GM23338 (cell line): ENCODE results near the gene ZBTB7A. TPM values are rescaled to one million over a fixed set of nuclear protein-coding genes. Genes with fewer than 3 reads are reported as not detected.
"Not testable (repeated sequence)": the region's sequence is repeated elsewhere in the genome, so short reads cannot be mapped to it uniquely, and the experiment has no call there.

Source experiments
- ATAC-seq: fragments of 200-7000 bp; cut with Tn5 transposase; 3 replicates; pipeline ENCODE4 v1.9.1; 2020
- DNase-seq: peaks from one replicate; pipeline ENCODE4 v3.0.0-alpha.2; 2015; ENCODE audit warnings: low spot score
- H2AFZ ChIP-seq: fragments of 200-600 bp; sonication (generic); 2 replicates; pipeline ENCODE4 v1.8.0; 2016; ENCODE audit warnings: antibody characterized with exemption, mild to moderate bottlenecking, moderate library complexity
- H3F3A ChIP-seq: fragments of 200-600 bp; sonication (generic); replicated peaks from 2 replicates; pipeline ENCODE4 v1.8.0; 2017; ENCODE audit warnings: antibody characterized with exemption, mixed run types, low read depth
- H3K27ac ChIP-seq: fragments of 200-600 bp; sonication (generic); 2 replicates; pipeline ENCODE4 v1.6.1; 2016; ENCODE audit warnings: low read depth
- H3K27me3 ChIP-seq: fragments of 200-600 bp; sonication (generic); 2 replicates; pipeline ENCODE4 v1.8.0; 2016; ENCODE audit warnings: mild to moderate bottlenecking, mixed run types, moderate library complexity; ENCODE audit not compliant: insufficient read depth
- H3K36me3 ChIP-seq: fragments of 200-600 bp; sonication (generic); 2 replicates; pipeline ENCODE4 v1.8.0; 2016; ENCODE audit warnings: mild to moderate bottlenecking; ENCODE audit not compliant: insufficient read depth
- H3K4me1 ChIP-seq: fragments of 200-600 bp; sonication (generic); 2 replicates; pipeline ENCODE4 v1.8.0; 2016; ENCODE audit warnings: mild to moderate bottlenecking, moderate library complexity; ENCODE audit not compliant: insufficient read depth
- H3K4me2 ChIP-seq: fragments of 200-600 bp; sonication (generic); 2 replicates; pipeline ENCODE4 v1.7.1; 2017; ENCODE audit warnings: mixed run types
- H3K4me3 ChIP-seq: fragments of 200-600 bp; sonication (generic); 2 replicates; pipeline ENCODE4 v1.6.1; 2016; ENCODE audit warnings: mixed run types
- H3K79me2 ChIP-seq: fragments of 200-600 bp; sonication (generic); replicated peaks from 2 replicates; pipeline ENCODE4 v1.8.0; 2017; ENCODE audit warnings: mild to moderate bottlenecking; ENCODE audit not compliant: insufficient read depth
- H3K9me2 ChIP-seq: fragments of 200-600 bp; sonication (generic); 2 replicates; pipeline ENCODE4 v1.8.0; 2017; ENCODE audit not compliant: insufficient read depth
- H4K20me1 ChIP-seq: fragments of 200-600 bp; sonication (generic); replicated peaks from 2 replicates; pipeline ENCODE4 v1.8.0; 2017; ENCODE audit warnings: mild to moderate bottlenecking; ENCODE audit not compliant: insufficient read depth
- H3K27ac Mint-ChIP-seq: 2 replicates; pipeline ENCODE4 v1.8.0; 2020; ENCODE audit warnings: inconsistent platforms, mild to moderate bottlenecking, moderate library complexity, mixed read lengths
- H3K27me3 Mint-ChIP-seq: 3 replicates; pipeline ENCODE4 v1.8.0; 2022; ENCODE audit warnings: low read depth, mild to moderate bottlenecking, moderate library complexity, mixed read lengths, inconsistent platforms; ENCODE audit not compliant: insufficient read depth, poor library complexity
- H3K36me3 Mint-ChIP-seq: 3 replicates; pipeline ENCODE4 v1.8.0; 2021; ENCODE audit warnings: low read depth, mild to moderate bottlenecking, inconsistent platforms, moderate library complexity, mixed read lengths
- H3K4me1 Mint-ChIP-seq: 3 replicates; pipeline ENCODE4 v1.8.0; 2020; ENCODE audit warnings: mild to moderate bottlenecking, inconsistent platforms, mixed read lengths
- H3K4me3 Mint-ChIP-seq: 3 replicates; pipeline ENCODE4 v1.8.0; 2021; ENCODE audit warnings: moderate library complexity, mild to moderate bottlenecking, inconsistent platforms, mixed read lengths
- H3K9me3 Mint-ChIP-seq: 3 replicates; pipeline ENCODE4 v1.8.0; 2020; ENCODE audit warnings: moderate library complexity, mild to moderate bottlenecking, inconsistent platforms, mixed read lengths
- CREB1 ChIP-seq: fragments of 250-450 bp; sonication (Bioruptor Pico); IDR thresholded peaks from 2 replicates; pipeline ENCODE4 v1.5.0; 2020; ENCODE audit warnings: low read depth, mild to moderate bottlenecking, moderate library complexity
- ETS1 ChIP-seq: IDR thresholded peaks from 2 replicates; pipeline ENCODE4 v1.6.1; 2016; ENCODE audit warnings: antibody characterized with exemption
- EZH2 ChIP-seq: fragments of 200-600 bp; sonication (generic); IDR thresholded peaks from one replicate; pipeline ENCODE4 v1.8.0; 2017; ENCODE audit warnings: antibody characterized with exemption, mild to moderate bottlenecking, low read depth; ENCODE audit not compliant: unreplicated experiment
- POLR2AphosphoS5 ChIP-seq: IDR thresholded peaks from 2 replicates; pipeline ENCODE4 v1.6.1; 2016; ENCODE audit warnings: antibody characterized with exemption, low read depth
- ZNF114 ChIP-seq: fragments of 250-450 bp; sonication (Bioruptor Pico); IDR thresholded peaks from 2 replicates; pipeline ENCODE4 v1.5.0; 2020; ENCODE audit warnings: mild to moderate bottlenecking, moderate library complexity
- ZNF331 ChIP-seq: fragments of 250-450 bp; sonication (Bioruptor Pico); IDR thresholded peaks from 2 replicates; pipeline ENCODE4 v1.5.0; 2020; ENCODE audit warnings: low read depth, mild to moderate bottlenecking, moderate library complexity
- polyA plus RNA-seq: library from polyadenylated mRNA; unstranded; fragments of >200 nt; fragmentation: Nextera tagmentation; extraction: Ambion mirVana; gene quantifications from 2 replicates; pipeline ENCODE4 v1.2.1, GENCODE V29; 2016
- total RNA-seq: library from RNA; depleted of rRNA; stranded (reverse); fragments of >200 nt; shearing (Covaris generic); gene quantifications from 2 replicates; pipeline ENCODE4 v1.2.3, GENCODE V29; 2014
- TF ChIP-seq, protein P1 (sequence below): IDR thresholded peaks from one replicate; pipeline ENCODE4 v1.6.1; 2018; ENCODE audit warnings: antibody characterized with exemption; ENCODE audit not compliant: unreplicated experiment

ZBTB7A gene
- total and polyA plus RNA-seq, 2 experiments from 2014 or later = 9.5 to 35.0 TPM

DNA sequence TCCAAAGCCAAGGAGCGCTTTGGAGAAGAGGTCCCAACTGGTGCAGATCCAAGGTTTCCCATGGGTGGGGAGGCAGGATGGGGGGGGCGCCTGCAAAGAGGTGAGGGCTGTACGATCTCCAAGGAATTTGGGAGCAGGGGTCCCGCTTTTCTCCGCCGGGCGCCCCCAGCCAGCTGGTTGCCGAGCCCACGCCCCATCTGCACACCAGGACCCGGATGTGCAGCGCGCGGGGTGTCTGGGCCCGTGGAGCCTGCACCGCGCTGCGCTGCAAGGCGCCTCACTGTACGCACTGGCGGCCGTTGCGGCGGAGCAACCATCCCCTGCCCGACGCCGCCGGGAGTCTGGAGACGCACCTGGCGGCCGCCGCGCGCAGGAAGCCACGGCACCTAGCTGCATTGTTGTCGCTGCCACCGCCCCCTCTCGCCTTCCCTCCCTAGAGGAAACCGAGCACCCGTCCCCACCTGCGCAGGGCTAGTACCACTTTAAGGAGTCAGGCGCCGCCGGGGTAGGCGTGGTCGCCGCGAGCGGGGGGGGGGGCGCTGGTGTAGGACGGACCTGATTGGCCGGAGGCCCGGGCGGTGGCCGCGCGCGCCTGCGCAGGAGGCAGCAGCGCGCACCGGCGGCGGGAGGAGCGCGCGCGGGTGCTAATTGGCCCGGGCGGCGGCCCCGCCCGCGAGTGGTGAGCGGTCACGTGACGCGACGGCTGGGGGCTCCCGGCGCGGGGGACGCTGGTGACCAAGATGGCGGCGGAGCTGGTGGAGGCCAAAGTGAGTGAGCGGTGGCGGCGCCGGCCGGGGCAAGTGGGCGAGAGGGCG is 59.5 kb downstream of the ZBTB7A start, which contains the start of gene PIAS4:
TSS of gene PIAS4 (plus strand) at position 716 of the 815 bp plus-strand sequence. CDS start at position 741, 25 bp downstream.
- H3K27ac Mint-ChIP-seq = no peak within 1 kb of the TSS; the same call in 1 of the 2 replicates
- H3K27me3 ChIP-seq = no peaks in the 10 kb centered on the region
- no peaks in the 10 kb centered on the region for H3K9me2 ChIP-seq
- no peaks in the 10 kb centered on the region for H3K36me3 ChIP-seq
- H3K4me2 ChIP-seq = peak within 1 kb of the TSS; percentile 96
- TF ChIP-seq, protein P1, sequence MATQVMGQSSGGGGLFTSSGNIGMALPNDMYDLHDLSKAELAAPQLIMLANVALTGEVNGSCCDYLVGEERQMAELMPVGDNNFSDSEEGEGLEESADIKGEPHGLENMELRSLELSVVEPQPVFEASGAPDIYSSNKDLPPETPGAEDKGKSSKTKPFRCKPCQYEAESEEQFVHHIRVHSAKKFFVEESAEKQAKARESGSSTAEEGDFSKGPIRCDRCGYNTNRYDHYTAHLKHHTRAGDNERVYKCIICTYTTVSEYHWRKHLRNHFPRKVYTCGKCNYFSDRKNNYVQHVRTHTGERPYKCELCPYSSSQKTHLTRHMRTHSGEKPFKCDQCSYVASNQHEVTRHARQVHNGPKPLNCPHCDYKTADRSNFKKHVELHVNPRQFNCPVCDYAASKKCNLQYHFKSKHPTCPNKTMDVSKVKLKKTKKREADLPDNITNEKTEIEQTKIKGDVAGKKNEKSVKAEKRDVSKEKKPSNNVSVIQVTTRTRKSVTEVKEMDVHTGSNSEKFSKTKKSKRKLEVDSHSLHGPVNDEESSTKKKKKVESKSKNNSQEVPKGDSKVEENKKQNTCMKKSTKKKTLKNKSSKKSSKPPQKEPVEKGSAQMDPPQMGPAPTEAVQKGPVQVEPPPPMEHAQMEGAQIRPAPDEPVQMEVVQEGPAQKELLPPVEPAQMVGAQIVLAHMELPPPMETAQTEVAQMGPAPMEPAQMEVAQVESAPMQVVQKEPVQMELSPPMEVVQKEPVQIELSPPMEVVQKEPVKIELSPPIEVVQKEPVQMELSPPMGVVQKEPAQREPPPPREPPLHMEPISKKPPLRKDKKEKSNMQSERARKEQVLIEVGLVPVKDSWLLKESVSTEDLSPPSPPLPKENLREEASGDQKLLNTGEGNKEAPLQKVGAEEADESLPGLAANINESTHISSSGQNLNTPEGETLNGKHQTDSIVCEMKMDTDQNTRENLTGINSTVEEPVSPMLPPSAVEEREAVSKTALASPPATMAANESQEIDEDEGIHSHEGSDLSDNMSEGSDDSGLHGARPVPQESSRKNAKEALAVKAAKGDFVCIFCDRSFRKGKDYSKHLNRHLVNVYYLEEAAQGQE = no peak
- no peak for TF ChIP-seq ZNF114 (CRISPR knock-in tag)
- no peak for TF ChIP-seq EZH2
- peak; percentile 43; the same call in 1 of the 2 replicates for TF ChIP-seq ETS1
- peak; percentile 88 for TF ChIP-seq POLR2AphosphoS5
- TF ChIP-seq CREB1 (CRISPR knock-in tag) = peak; percentile 59
- TF ChIP-seq ZNF331 = no peak
- H3K9me3 Mint-ChIP-seq = no peaks in the 10 kb centered on the region
- H2AFZ ChIP-seq = peak within 1 kb of the TSS; percentile 83; the same call in 1 of the 2 replicates
- H3K4me3 Mint-ChIP-seq = peak within 1 kb of the TSS; percentile 86
- peaks cover 8% of the 10 kb centered on the region for H3K27me3 Mint-ChIP-seq
- H3K4me3 ChIP-seq = peak within 1 kb of the TSS; percentile 94
- H3K36me3 Mint-ChIP-seq = peaks cover under 1% of the 10 kb centered on the region; the same call in 1 of the 3 replicates
- peaks cover 17% of the 10 kb centered on the region for H3K4me1 Mint-ChIP-seq
- H3F3A ChIP-seq = peaks cover 6% of the 10 kb centered on the region; the same call in 1 of the 2 replicates
- H3K4me1 ChIP-seq = peaks cover 14% of the 10 kb centered on the region; the same call in 1 of the 2 replicates
- peak within 1 kb of the TSS; percentile 90 for H3K27ac ChIP-seq
- ATAC-seq (peak; percentile 89), DNase-seq (peak; percentile 97)
- H4K20me1 ChIP-seq = peaks cover 14% of the 10 kb centered on the region
- peaks cover 38% of the 10 kb centered on the region for H3K79me2 ChIP-seq

- Histone ChIP-seq H3K79me2 (peaks cover 26% of the 10 kb centered on the region), H3K4me1 (peaks cover 14% of the 10 kb centered on the region; the same call in 1 of the 2 replicates), H4K20me1 (peaks cover 14% of the 10 kb centered on the region)
- not testable (repeated sequence) for H3K4me3 ChIP-seq, H3K27me3 Mint-ChIP-seq, DNase-seq, H3K27me3 ChIP-seq, H3K9me2 ChIP-seq, H3K4me2 ChIP-seq, H3K27ac Mint-ChIP-seq, H2AFZ ChIP-seq, H3K36me3 Mint-ChIP-seq, H3K27ac ChIP-seq, H3F3A ChIP-seq, H3K36me3 ChIP-seq, H3K9me3 Mint-ChIP-seq, ATAC-seq
- Mint-ChIP-seq H3K4me1 (peaks cover 17% of the 10 kb centered on the region), H3K4me3 (peak overlapping the region; percentile 50; the same call in 1 of the 3 replicates)
Observed at GRCh38 chr19:4005436-4005835, 61.3 kb downstream of the ZBTB7A start.

GRCh38 chr19:4000798-4001197 is 65.9 kb downstream of the ZBTB7A start:
- not testable (repeated sequence) for H3K36me3 Mint-ChIP-seq, H2AFZ ChIP-seq, H3K27me3 ChIP-seq, H3K9me2 ChIP-seq, H3K4me3 ChIP-seq, H3K79me2 ChIP-seq, H3K4me1 ChIP-seq, H3K9me3 Mint-ChIP-seq, H4K20me1 ChIP-seq, H3K36me3 ChIP-seq, DNase-seq, ATAC-seq, H3K4me1 Mint-ChIP-seq, H3K4me3 Mint-ChIP-seq, H3K27me3 Mint-ChIP-seq, H3K27ac Mint-ChIP-seq, H3F3A ChIP-seq, H3K4me2 ChIP-seq, H3K27ac ChIP-seq

GRCh38 chr19:3998667-3999412 is 67.9 kb downstream of the ZBTB7A start:
- H2AFZ ChIP-seq, H3K4me2 ChIP-seq, H3K27ac ChIP-seq, H3K4me1 ChIP-seq, H3K4me1 Mint-ChIP-seq, H3K36me3 ChIP-seq, DNase-seq, H3K36me3 Mint-ChIP-seq, H3K27me3 ChIP-seq, H3K79me2 ChIP-seq, H3F3A ChIP-seq, H3K27me3 Mint-ChIP-seq, H3K4me3 ChIP-seq, H3K9me3 Mint-ChIP-seq, H3K9me2 ChIP-seq, H3K27ac Mint-ChIP-seq, H4K20me1 ChIP-seq, ATAC-seq, H3K4me3 Mint-ChIP-seq: not testable (repeated sequence)
